ENCODE measurements around the gene CROCC2.
A peak's percentile ranks its signal among the peaks of the same experiment; 100 is the strongest.

CROCC2 gene

DNA sequence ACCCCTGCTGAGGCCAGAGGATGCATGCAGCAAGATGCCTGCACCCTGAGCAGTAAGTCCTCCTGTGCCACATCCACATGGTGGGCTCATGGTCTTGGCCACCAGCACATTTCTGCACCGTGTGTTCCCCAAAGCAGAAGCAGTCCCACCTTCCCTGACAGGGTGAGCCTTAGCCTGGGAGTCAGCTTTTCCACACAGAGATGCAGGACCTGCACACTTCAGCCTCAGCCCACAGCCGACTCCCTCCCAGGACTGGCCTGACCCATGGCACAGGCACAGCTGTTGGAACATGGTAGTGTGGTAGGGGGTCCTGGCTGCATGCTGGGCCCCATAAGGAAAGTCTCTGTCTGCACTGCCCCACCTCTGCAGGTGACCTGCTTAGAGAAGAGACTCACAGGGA lies 97.2 kb downstream of the CROCC2 start:
- DNase-seq = no peak

DNA sequence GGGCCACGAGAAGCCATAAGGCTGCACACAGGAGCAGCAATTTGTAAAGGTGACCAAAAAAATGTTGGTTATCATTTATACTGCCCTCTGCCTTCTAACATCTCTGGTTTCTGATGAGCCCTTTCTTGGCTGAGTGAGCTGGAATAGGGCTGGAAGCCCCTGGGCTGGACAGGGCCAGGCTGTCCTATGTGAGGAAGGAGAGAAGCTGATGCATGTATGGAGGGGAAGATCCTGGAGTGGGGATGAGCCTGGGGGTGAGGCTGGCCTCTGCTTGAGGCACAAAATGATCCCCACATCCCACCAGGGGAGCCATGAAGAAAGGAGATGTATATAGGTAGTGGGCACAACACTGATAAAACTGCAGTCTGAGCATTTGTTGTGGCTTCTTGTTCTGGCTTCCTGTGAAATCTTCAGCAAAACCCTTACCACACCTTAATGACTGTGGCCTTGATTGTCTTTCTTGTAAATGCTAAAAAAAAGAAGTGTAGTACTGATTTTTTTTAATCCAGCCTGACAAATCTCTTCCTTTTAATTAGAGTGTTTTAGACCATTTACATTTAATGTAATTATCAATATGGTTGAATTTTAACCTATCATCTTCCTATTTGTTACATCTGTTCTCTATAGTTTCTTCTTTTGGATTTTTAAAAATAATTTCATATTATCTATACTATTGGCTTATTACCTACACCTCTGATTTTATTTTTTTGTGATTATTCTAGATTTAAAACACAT lies 97.9 kb downstream of the CROCC2 start:
- no peak for DNase-seq

DNA sequence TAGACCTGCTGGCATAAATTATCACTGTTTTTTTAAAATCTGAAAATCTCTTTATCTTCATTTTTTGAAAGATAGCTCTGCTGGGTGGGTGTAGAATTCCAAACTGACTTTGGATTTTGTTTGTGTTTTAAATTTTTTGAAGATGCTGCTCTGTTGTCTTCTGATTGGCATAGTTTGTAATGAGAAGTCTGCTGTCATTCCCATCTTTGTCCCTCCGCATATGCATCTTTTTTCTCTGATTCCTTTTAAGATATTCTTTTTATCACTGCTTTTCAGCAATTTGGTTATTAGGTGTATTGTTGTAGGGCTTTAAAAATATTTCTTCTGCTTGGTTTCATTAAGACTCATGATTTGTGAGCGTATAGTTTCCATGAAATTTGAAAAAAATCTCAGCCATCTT lies 99.4 kb downstream of the CROCC2 start:
- no peak for DNase-seq

DNA sequence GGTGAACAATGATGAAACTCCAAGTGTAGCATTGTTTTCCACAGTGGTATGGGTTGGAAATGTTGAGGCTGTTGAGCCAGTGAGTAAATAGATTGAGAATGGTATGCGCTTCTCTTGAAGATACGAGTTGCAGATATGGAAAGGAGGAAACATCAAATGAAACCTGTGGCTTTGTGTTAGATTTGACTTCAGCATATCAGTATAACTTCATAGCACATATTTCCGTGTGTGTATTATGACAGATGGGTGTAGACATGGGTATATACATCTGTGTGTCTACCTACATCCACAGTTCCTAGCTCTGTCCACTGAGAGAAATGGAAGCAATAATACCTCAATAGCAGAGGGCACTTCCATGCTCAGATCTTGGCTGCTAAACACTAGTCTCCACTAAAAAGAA lies 100.3 kb downstream of the CROCC2 start:
- DNase-seq = no peak

DNA sequence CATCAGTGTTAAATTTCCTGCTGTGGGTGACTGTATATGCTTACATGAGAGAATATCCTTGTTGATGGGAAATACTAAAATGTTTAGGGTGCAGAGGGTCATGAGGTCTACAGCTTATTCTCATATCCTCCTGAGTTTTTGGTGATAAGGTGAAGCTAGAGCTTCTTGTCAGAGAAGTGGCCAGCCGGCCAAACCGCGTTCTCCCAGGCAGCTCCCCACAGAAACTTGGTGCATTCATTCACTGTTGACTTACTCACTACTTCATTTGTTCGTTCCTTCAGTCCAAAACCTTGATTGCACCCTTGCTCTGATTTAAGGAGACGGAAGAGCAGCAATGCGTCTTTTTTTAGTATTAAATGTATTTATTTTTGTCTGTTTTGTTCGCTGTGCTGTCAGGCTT lies 101.0 kb downstream of the CROCC2 start:
- DNase-seq = no peak

DNA sequence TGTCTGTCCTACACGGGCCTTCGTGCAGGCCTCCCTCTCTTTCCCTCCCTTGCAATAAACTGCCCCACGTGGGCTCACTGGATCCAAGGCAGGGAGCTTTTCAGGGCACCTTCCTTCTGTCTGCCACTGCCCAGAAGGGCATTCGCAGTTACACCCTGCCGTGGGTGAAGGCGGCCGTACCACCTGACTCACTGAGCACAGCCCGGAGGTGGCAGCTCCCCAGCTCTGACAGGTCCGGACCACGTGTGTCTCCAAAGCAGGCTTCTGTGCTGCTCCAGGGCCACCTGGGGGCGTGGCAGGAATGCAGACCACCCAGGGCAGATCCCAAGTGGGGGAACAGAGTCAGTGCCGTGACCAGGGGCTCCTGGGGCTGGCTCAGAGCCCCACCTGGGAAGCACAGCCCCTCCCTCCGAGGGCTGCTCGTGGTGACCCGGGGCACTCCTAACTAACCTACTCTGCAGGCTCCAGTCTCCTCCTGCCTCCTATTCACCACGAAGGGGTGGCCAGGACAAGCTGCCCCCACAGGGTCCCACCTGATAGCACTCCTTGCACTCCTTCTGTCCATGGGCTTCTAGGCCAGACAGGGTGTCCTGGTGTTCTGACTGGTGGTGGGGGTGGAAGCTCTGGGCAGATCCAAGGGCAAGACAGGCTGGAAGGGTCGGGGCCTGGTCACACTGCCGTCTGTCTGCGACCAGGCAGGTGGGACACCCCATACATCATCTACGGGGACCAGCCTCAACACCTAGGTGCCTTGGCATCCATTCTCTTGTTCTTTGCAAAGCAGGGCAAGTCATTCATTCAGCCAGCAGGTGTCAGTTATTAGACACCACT lies 102.0 kb downstream of the CROCC2 start:
- no peak for DNase-seq

DNA sequence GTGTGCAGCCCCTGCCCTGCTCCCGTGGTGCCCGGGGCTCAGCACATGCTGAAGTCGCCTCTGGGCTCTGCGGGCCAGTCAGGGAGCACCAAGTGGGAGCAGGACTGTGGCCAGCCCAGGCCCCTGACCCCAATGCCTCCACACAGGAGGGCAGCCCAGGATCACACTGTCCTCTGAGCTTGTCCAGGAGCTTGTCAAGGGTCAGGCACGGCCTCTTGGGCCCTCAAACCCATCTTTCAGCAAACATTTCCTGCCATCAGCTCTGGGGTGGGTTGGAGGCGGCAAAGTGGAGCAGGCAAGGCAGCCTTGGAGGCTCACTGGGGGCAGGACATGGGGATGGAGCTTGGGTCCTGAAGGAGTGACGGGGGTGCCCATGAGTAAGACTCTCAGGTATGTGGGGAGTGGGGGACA lies 102.6 kb downstream of the CROCC2 start:
- no peak for DNase-seq

DNA sequence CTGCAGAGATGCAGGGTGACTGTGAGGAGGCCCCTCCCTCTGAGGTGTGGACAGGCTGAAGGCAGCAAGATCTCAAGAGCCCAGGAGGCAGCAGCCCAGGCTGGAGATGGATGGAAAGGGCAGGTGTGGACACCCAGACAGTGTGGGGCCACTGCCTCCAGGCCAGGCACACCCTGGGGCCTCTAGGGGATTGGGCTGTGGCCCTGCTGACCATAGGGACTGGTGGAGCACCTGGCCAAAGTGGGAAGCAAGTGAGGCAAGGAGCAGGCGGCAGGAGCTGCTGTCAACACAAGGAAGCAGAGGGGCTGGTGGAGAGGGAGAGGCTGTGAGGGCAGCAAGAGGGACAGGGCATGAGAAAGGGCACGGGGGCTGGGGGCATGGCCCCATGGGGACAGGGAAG lies 103.1 kb downstream of the CROCC2 start:
- no peak for DNase-seq

DNA sequence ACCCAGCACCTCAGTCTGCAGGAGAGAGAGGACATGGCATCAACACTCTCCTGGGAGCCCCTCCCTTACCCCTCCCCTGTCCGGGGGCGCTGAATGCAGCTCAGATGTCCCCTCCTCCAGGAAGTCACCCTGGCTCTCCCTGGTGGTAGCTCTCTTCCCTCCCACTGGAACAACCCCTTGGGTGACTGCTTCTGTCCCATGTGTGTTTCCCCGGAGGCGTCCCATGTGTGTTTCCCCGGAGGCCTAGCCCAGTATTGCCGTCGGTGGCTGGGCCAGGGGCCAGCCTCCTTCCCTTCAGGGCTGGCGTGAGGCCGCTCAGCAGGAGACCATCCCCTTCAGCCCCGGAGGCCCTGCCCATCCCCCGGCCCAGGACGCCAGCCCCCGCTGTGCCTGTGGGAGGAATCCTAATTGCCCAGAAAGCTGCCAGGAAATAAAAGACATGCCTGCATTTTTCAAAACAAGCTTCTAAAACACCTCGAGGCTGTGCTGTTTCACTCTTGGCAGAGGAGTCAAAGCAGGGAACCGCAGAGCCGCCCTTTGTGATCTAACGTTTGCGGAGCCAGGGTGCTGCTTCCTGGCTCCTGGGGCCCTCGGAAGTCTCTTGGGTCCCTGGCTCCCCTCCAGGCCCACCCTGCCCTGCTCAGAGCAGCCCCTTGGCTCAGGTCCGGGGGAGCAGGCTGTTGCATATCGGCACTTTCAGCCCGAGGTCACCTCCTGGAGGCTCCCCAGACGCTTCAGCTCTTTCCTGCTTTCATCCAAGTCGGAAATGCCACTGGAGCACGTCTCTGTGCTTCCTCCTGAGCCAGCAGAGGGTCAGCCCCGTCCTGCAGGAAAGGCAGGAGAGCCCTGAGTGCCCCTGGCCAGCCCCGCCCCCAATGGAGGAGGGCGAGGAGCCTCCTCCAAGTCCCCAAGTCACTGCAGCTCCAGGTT lies 103.7 kb downstream of the CROCC2 start:
- DNase-seq = peak; percentile 23

DNA sequence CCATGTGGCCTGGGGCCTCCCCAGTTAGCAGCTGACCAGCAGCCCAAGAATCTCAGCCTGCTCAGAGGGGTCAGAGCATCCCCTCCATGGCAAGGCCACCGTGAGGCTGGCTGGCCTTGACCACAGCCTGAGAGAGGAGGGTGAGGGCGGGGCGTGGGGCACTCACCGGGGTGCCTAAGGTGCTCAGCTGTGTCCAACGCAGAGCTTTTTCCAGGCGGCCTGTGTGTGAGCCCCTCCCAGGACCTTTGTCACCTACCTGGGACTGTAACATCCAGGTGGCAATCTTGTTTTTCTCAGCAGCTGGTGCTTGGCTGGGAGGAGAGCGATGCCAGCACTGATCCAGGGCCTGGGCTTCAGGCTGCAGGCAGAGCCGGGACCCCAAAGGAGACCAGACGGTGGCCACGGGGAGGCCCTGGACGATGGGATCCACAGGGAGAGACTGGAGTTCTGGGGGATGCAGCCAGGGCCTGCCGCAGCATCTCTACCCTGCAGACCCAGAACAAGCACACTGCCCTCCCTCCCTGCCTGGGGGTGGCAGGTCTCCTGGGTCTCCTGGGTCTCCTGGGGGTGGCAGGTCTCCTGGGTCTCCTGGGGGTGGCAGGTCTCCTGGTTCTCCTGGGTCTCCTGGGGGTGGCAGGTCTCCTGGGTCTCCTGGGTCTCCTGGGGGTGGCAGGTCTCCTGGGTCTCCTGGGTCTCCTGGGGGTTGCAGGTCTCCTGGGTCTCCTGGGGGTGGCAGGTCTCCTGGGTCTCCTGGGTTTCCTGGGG lies 104.6 kb downstream of the CROCC2 start:
- no peak for DNase-seq

DNA sequence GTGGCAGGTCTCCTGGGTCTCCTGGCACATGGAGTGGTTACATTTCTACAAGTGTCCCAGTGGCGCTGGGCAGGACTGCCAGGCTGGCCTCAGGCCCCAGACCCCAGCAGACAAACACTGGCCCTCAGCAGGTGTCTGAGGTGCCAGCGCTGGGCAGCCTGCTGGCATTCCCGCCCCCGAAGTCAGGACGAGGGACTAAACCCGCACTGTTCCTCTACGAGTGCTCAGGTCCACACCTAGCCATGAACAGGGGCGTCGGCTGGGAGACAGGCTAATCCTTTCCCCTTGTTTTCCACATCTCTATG lies 105.1 kb downstream of the CROCC2 start:
- no peak for DNase-seq

DNA sequence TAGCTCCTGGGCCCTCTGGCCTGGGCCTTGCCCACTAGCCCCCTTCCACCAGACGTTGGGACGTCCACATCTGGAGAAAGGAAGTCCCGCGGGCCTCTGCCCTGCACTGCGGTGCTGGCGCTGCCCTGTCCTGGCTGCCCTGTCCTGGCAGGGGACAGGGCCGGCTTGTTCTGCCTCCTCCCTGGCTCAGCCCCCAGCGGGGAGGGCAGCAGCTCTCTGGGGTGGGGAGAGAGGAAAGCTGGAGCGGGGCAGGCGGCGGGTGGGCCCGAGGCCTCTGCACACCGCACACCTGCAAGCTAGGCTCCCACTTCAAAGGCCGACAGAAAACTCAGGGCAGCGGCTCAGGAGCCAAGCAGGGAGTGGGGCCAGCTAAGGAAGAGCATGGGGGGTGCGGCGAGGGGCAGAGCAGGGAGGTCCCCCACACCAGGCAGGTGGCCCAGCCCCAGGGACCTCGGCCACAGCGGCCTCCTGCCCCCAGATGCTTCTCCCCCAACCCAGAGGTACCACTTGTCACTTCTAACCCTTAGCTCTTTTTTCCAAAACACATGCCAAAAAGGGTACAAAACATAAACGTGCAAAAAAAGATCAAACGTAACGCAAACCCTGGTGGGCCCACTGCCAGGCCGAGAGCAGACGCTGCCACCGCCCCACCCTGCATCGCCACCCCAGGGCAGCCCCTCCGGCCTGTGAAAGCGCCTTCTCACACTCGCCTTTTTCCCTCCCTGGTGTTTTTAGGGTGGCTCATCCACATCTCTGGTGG lies 105.8 kb downstream of the CROCC2 start:
- no peak for DNase-seq

DNA sequence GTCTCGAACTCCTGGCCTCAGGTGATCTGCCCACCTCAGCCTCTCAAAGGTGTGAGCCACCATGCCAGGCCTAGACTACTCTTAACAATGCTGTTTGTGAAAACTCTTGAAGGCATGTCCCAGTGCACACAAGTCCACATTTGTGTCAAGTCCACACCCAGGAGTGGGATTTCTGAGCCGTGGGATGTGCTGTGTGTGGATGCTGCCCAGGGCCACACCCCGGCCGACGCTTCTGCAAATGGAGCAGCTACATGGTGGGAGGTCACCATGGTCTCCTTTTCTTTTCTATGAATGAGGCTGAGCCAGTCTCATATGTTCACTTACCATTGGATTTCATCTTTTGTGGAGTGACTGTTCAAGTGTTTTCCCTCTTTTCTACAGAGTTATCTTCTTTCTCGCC lies 108.1 kb downstream of the CROCC2 start:
- no peak for DNase-seq

DNA sequence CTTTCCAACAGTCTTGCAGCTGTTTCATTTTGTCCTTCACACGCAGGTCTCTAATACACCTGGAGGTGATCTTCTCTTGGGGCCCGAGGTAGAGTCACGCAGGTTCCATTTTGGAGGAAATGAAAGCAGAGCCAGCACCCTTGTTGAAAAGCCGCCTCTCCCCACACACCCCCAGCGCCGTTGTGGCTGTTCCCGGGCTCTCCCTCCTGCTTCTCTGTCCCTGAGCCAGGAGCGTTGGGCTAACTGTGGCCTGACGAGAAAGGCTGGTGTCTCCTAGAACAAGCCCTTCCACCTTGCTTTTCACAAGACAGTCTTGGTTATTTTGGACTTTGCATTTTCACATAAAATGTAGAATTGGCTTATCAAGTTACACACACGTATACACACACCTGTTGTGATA lies 108.6 kb downstream of the CROCC2 start:
- no peak for DNase-seq

DNA sequence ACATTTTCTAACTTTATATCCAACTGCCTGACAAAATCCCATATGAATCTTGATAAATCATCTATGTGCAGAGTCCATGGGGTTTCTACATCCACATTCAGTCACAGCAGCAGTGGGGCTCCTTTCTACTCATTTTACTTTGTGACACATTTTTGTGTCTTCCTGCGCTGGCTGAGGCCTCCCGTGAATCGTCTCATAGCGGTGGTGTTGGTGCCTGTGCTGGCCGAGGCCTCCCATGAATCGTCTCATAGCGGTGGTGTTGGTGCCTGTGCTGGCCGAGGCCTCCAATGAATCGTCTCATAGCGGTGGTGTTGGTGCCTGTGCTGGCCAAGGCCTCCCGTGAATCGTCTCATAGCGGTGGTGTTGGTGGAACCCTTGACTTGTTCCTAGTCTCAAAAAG lies 109.3 kb downstream of the CROCC2 start:
- no peak for DNase-seq

DNA sequence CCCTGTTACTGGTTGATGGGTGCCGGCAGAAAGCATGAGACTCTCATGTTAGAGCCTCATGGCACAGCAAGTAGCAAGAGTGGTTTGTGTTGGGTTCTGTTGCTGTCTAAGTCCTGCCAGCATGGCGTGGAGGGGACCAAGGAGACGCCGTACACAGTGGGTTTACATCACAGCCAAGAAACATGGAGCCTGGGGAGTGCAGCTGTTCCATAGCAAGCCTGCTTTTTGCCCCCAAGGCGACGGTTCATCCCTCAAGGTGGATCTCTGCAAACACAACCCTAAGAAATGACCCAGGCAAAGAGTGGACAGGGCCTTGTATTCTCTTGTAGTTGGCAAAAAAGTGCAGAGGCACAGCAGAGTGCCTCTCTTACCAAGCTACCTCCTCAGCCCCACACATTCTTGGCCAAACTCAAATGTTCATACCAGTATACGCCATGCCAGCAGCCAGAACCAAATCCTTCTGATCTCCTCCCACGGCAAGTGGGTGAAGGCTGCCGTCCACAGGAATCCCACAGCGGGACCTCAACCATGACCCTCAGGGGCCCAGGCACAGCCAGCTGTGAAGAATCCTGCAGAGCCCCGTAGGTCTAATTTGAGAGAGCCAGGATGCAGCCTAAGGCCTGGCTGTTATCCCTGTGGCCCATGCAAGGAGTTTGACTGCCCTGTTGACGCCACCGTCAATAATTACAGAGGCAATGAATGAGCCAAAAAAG lies 111.2 kb downstream of the CROCC2 start:
- no peak for DNase-seq

DNA sequence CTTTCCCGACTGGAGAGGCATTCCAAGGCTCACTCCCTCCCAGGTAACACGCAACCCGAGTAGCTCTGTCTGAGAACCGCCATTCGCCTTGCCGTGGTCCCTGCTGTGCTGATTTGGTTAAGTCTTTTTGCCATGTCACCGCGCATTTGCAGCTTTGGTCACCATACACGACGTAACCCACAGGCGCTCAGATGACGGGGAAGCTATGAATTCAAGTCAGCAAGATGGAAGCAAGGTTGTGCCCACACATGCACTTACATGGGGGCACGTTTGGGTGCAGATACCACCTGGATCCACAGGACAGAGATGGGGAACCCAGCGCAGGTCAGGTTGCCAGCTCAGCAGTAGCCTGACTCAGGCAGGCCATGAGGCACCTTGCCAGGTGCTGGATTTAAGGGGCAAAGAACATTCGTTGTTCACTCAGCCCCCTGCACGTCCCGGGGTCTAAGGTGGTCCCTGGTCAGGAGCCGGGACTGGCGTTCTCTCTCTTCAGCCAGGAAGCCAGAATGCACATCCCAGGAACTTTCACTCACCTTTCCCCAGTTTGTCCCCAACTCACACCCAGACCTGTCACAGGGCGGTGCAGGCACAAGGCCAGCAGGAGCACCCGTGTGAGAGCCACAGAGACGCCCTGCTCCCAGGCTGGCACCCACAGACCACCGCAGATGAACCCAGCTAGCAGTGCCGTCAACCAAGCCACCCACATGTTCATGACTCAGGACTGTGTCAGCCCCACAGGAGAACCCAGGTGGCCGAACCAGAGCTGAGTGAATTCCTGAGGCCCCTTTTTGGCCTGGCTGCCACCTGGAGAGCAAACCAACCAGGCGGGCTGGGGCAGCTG lies 112.1 kb downstream of the CROCC2 start:
- DNase-seq = no peak

DNA sequence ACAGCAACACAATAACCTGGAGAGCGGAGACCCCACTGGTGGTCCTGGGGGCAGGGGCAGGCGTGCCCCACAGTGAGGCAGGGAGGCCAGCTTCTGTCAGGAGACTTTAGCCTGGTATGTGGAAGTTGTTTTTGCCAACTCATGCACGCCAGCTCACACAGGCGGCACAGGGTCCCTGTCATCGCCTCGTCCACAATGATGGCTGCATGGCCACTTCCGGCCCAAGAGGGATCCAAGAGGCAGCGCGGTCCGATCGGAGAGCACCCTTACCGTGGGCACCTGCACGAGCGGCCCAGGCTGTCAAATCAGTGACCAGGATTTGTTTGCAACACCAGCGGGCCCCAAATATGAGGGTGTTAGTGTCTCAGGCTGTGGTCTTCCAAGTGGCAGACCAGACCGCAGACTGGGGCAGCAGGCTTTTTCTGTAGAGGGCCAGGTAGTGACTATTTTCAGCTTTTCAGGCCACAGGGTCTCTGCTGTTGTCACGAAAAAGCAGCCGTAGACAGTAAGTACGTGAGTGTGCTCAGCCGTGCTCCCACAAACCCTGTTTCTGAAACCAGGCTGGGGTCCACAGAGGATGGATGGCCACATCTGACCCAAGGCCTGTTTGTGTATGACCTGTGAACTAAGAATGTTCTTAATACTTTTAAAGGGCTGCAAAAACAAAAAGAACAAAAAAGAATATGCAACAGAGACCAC lies 113.5 kb downstream of the CROCC2 start:
- DNase-seq = no peak

DNA sequence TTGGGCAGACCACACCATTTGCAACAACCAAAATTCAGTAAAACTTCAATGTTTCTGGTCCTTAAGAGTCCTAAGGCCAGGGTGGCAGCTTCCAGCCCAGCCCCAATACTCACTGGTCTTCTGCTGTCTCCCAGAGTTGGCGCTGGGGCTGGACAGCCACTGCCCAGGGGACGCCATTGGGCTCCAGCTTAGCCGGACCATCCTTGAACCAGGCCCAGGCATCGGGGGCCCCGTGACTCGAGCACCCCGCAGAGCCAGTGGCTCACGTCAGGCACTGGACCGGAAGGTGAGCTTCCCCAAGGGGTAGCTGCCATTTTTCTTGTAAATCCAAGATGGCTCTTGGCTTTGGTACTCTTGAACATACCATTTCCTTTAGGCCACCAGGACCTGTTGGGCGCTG lies 114.1 kb downstream of the CROCC2 start:
- DNase-seq = no peak
